Measurements from ENCODE around the gene FBXL4.

FBXL4 gene

DNA sequence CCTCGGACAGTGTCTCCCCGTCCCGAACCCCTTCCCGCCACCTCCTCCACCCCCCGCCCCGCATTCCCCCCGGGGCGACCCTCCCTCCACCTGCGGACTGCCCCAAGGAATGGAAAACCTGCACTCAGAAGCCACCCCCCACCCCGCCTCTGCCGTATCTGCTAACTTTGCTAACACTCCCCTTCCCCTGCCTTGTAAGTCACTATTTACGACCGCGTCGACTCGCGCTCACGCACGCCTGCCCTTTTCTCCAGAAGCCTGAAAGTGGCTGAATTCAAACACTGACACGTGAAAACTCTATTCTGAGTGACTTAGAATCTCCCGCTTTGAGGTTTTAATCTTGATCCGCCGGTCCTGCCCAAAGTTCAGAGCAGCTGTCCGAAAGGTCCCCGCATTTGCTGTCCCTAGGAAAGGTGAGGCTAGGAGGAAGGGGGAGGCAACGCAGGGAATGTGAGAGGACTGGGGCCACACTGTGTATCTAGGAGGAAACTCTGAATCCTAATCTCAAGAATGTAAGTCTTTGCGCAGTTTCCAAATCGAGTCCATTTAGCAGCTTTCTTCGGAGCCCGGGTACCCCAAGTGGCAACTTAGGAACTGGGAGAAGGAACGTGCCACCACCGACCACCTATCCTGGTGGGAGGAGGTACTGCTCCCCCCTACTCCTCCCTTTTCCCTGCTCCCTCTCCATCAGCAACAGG, 122.7 kb downstream of the FBXL4 start:
- TF ChIP-seq, protein P1, sequence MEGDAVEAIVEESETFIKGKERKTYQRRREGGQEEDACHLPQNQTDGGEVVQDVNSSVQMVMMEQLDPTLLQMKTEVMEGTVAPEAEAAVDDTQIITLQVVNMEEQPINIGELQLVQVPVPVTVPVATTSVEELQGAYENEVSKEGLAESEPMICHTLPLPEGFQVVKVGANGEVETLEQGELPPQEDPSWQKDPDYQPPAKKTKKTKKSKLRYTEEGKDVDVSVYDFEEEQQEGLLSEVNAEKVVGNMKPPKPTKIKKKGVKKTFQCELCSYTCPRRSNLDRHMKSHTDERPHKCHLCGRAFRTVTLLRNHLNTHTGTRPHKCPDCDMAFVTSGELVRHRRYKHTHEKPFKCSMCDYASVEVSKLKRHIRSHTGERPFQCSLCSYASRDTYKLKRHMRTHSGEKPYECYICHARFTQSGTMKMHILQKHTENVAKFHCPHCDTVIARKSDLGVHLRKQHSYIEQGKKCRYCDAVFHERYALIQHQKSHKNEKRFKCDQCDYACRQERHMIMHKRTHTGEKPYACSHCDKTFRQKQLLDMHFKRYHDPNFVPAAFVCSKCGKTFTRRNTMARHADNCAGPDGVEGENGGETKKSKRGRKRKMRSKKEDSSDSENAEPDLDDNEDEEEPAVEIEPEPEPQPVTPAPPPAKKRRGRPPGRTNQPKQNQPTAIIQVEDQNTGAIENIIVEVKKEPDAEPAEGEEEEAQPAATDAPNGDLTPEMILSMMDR (conservative IDR thresholded peaks at IDR 0.05; ENCODE audit: low read length): no peak
- no peak for TF ChIP-seq EZH2phosphoT487 (IDR thresholded peaks at IDR 0.05; ENCODE audit: borderline replicate concordance)
- no peak overlapping the region for H3K4me3 ChIP-seq (ENCODE audit: low read length, poor library complexity, severe bottlenecking)

DNA sequence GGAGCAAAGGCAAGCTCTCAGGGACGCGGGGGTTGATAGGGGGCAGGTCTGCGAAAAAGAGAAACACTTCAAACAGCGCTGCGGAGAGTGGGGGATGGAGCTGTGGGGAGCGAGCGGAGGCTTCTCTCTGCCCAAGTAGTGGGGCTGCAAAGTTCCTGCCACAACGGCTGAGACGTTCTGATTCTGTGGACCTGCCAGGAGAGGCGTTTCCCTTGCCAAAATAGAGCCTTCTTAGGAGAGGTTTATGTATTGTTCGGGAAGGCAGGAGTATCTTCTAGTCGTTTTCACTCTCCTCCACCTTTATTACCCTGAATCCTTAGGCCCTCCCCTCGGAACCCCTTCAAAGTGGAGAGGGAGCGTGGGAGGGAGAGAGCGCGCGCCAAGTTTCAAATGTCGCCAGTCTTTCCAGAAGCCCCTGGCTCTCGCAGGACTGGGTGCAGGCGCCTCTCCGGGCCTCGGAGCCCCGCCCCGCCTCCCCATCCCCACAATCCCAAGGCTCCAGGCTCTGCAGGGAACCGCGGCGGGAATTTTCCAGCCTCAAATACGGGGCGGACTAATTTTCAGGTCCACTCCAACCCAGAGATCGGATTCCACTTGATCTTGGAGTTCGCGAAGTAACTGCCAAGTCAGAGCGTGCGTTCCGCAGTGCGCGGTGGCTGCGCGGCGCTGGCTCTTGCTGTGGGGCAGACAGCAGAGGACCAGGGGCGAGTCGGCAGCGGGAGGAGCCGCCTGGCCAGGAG, 123.4 kb downstream of the FBXL4 start:
- H3K4me2 ChIP-seq (ENCODE audit: low read depth, low read length, poor library complexity, severe bottlenecking): no peak overlapping the region
- H2AFZ ChIP-seq (ENCODE audit: low read length): no peak overlapping the region
- H3K9ac ChIP-seq (ENCODE audit: low read depth, low read length, poor library complexity, severe bottlenecking): no peak overlapping the region
- no peaks in the 10 kb centered on the region for H3K9me2 ChIP-seq (replicated peaks; ENCODE audit: low read depth, low read length)
- TF ChIP-seq, protein P1 (conservative IDR thresholded peaks at IDR 0.05; ENCODE audit: low read length): no peak
- no peak for TF ChIP-seq EZH2phosphoT487 (IDR thresholded peaks at IDR 0.05; ENCODE audit: borderline replicate concordance)
- no peaks in the 10 kb centered on the region for H3F3A ChIP-seq (ENCODE audit: low read depth)
- H3K36me3 ChIP-seq (ENCODE audit: insufficient read depth, low read length): no peaks in the 10 kb centered on the region
- no peaks in the 10 kb centered on the region for H3K27me3 ChIP-seq (ENCODE audit: insufficient read depth, low read length, poor library complexity, severe bottlenecking)
- no peak overlapping the region for H3K4me3 ChIP-seq (ENCODE audit: low read length, poor library complexity, severe bottlenecking)
- no peaks in the 10 kb centered on the region for H3K9me3 ChIP-seq (ENCODE audit: insufficient read depth, low read depth, low read length)
- H4K20me1 ChIP-seq (ENCODE audit: insufficient read depth, low read length, poor library complexity, severe bottlenecking): no peaks in the 10 kb centered on the region
- H3K4me1 ChIP-seq (ENCODE audit: insufficient read depth, low read length, poor library complexity, severe bottlenecking): peaks cover 6% of the 10 kb centered on the region
- H3K79me2 ChIP-seq (ENCODE audit: insufficient read depth, low read length): no peaks in the 10 kb centered on the region

More for the DNA sequence above, 122.7 kb downstream of the FBXL4 start:
- Histone ChIP-seq H4K20me1 (ENCODE audit: insufficient read depth, low read length, poor library complexity, severe bottlenecking) (no peaks in the 10 kb centered on the region), H3K4me2 (ENCODE audit: low read depth, low read length, poor library complexity, severe bottlenecking) (no peak overlapping the region), H3K4me1 (ENCODE audit: insufficient read depth, low read length, poor library complexity, severe bottlenecking) (peaks cover 6% of the 10 kb centered on the region), H3K79me2 (ENCODE audit: insufficient read depth, low read length) (no peaks in the 10 kb centered on the region), H3K9me3 (ENCODE audit: insufficient read depth, low read depth, low read length) (no peaks in the 10 kb centered on the region), H3K27me3 (ENCODE audit: insufficient read depth, low read length, poor library complexity, severe bottlenecking) (no peaks in the 10 kb centered on the region), H2AFZ (ENCODE audit: low read length) (no peak overlapping the region), H3K9ac (ENCODE audit: low read depth, low read length, poor library complexity, severe bottlenecking) (no peak overlapping the region), H3K9me2 (replicated peaks; ENCODE audit: low read depth, low read length) (no peaks in the 10 kb centered on the region), H3K36me3 (ENCODE audit: insufficient read depth, low read length) (no peaks in the 10 kb centered on the region), H3F3A (ENCODE audit: low read depth) (no peaks in the 10 kb centered on the region)

DNA sequence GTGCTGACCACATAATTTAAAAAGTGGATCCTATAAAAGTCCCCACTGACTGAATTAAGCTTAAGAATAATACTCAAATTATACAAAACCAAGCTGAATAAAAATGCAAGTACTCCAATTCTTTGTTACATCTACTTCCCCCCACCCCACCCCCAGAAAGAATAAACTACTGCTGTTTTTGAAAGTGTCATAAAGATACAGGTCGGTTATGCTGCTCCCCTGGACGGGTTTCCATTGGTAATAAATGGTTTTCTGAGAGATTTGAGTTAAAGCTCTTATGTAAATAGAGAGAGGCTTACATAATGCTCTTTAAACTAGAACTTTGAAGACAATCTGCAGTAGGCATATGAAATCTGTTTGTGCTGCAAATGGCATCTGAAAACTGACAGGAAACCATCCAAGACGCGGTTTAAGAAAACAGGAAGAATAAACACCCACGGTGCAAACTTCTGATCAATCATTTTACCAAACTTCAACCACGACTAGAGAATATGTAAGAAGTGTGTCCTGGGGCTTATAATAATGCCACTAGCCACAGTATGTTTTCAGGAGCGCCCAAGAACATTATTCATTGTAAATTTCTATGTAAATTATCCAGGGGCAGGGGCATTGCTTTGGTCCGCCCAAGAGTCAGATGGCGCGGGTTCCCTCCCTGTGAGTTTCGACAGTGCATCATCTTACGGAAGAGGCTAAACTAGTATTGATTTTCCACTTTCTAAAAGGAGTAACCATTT, 124.2 kb downstream of the FBXL4 start:
- TF ChIP-seq EZH2phosphoT487 (IDR thresholded peaks at IDR 0.05; ENCODE audit: borderline replicate concordance): no peak
- TF ChIP-seq, protein P1 (conservative IDR thresholded peaks at IDR 0.05; ENCODE audit: low read length): no peak
- no peak overlapping the region for H2AFZ ChIP-seq (ENCODE audit: low read length)
- H3K4me1 ChIP-seq (ENCODE audit: insufficient read depth, low read length, poor library complexity, severe bottlenecking): peaks cover 4% of the 10 kb centered on the region
- H4K20me1 ChIP-seq (ENCODE audit: insufficient read depth, low read length, poor library complexity, severe bottlenecking): no peaks in the 10 kb centered on the region
- no peak overlapping the region for H3K9ac ChIP-seq (ENCODE audit: low read depth, low read length, poor library complexity, severe bottlenecking)
- H3K9me3 ChIP-seq (ENCODE audit: insufficient read depth, low read depth, low read length): no peaks in the 10 kb centered on the region
- H3K27me3 ChIP-seq (ENCODE audit: insufficient read depth, low read length, poor library complexity, severe bottlenecking): no peaks in the 10 kb centered on the region
- no peaks in the 10 kb centered on the region for H3F3A ChIP-seq (ENCODE audit: low read depth)
- H3K4me2 ChIP-seq (ENCODE audit: low read depth, low read length, poor library complexity, severe bottlenecking): no peak overlapping the region
- no peak overlapping the region for H3K4me3 ChIP-seq (ENCODE audit: low read length, poor library complexity, severe bottlenecking)
- no peaks in the 10 kb centered on the region for H3K9me2 ChIP-seq (replicated peaks; ENCODE audit: low read depth, low read length)
- no peaks in the 10 kb centered on the region for H3K36me3 ChIP-seq (ENCODE audit: insufficient read depth, low read length)
- no peaks in the 10 kb centered on the region for H3K79me2 ChIP-seq (ENCODE audit: insufficient read depth, low read length)
